Gastroesophageal sphincter (tissue), 3 donors: ENCODE data around the gene ADGRL2.

ENCODE experiments used
- CTCF ChIP-seq, 4 experiments: fragments of 200-600 bp in 2 of 4; fragments of 450-650 bp in 2 of 4; sonication (generic) in 1 of 4; IDR thresholded peaks; one replicate each; pipeline ENCODE4 v1.5.1; 2017 to 2019; ENCODE audit warnings: antibody characterized with exemption in 4 of 4, mild to moderate bottlenecking in 2 of 4, moderate library complexity in 2 of 4
- POLR2AphosphoS5 ChIP-seq: sonication (generic); formaldehyde crosslinking; IDR thresholded peaks from one replicate; pipeline ENCODE4 v1.6.1; 2017; ENCODE audit warnings: antibody characterized with exemption

- TF ChIP-seq CTCF (IDR thresholded peaks at IDR 0.05): no peak
- TF ChIP-seq POLR2AphosphoS5: no peak
Measured at GRCh38 chr1:81998165-81998564, 197.4 kb downstream of the ADGRL2 start.
